GM06990 (cell line): Measurements from ENCODE around the gene ECM1.

Experiments used
- DNase-seq: peaks from one replicate; pipeline ENCODE4 v3.0.0-alpha.2; 2011; ENCODE audit not compliant: insufficient read length; ENCODE audit errors: extremely low read depth
- H3K27me3 ChIP-seq: replicated peaks from 2 replicates; pipeline ENCODE4 v1.6.0; 2011; ENCODE audit warnings: low read length; ENCODE audit not compliant: control insufficient read depth, insufficient read depth
- H3K36me3 ChIP-seq: 2 replicates; pipeline ENCODE4 v1.5.1; 2011; ENCODE audit warnings: low read length; ENCODE audit not compliant: control insufficient read depth, insufficient read depth
- H3K4me3 ChIP-seq: replicated peaks from 2 replicates; pipeline ENCODE4 v1.5.1; 2011; ENCODE audit warnings: low read depth, mild to moderate bottlenecking, control low read depth, low read length
- TF ChIP-seq, protein P1 (sequence below): IDR thresholded peaks from 2 replicates; pipeline ENCODE4 v1.5.1; 2011; ENCODE audit warnings: low read length, control low read depth, mild to moderate bottlenecking, inconsistent platforms; ENCODE audit not compliant: insufficient read depth, poor library complexity, severe bottlenecking

The ECM1 gene

DNA sequence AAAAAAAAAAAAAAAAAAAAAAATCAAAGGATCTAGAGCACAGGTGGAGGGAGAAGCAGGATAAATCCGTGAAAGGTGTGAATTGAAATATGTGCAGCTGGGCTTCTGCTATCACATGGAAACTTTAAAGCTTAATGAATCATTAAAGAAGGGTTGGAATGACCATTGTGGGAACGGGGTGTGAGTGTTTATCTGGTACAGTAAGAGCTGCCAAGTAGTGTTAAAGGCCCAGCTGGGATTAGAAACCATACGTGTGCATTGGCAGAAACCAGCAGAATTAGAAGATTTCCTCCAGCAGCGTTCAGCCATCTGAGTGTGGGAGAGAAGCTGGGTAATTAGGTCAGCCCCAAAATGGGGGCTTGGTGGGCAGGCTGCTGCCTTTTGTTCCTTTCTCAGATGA, 21.1 kb downstream of the ECM1 start:
- H3K4me3 ChIP-seq, result no peak overlapping the region
- DNase-seq, result no peak
- H3K36me3 ChIP-seq, result no peaks in the 10 kb centered on the region
- TF ChIP-seq, protein P1, sequence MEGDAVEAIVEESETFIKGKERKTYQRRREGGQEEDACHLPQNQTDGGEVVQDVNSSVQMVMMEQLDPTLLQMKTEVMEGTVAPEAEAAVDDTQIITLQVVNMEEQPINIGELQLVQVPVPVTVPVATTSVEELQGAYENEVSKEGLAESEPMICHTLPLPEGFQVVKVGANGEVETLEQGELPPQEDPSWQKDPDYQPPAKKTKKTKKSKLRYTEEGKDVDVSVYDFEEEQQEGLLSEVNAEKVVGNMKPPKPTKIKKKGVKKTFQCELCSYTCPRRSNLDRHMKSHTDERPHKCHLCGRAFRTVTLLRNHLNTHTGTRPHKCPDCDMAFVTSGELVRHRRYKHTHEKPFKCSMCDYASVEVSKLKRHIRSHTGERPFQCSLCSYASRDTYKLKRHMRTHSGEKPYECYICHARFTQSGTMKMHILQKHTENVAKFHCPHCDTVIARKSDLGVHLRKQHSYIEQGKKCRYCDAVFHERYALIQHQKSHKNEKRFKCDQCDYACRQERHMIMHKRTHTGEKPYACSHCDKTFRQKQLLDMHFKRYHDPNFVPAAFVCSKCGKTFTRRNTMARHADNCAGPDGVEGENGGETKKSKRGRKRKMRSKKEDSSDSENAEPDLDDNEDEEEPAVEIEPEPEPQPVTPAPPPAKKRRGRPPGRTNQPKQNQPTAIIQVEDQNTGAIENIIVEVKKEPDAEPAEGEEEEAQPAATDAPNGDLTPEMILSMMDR, result no peak
- no peaks in the 10 kb centered on the region for H3K27me3 ChIP-seq

DNA sequence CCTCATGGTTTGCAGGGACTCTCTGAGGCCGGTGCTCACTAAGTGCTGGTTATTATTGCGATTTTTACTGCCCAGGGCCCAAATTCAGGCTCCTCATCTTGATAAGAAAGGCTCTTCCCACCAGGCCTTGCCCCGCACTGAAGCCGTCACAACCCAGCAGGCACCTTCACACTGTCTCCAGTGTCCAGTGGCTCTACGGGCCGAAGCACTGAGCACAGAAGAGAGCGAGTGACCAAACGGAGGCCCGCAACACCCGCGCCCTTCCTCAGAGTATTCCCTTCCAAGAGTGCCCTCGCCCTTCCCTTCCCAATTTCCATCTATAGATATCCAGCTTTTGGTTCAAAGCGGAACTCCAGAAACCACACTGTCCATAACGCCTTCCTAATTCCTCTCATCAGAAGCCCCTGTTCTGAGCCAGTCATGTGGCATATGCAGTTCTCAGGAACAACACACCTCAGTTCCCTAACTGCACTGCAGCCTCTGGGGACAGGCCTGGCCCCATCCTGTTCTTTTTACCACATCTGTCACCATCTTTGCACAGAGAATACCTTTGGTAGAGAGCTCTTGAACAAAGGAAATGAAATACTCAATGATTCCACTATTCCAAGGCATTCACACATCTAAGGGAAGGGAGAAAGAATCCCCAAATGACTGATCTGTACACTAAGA, 22.7 kb downstream of the ECM1 start:
- no peak overlapping the region for H3K4me3 ChIP-seq
- H3K36me3 ChIP-seq, result no peaks in the 10 kb centered on the region
- H3K27me3 ChIP-seq, result no peaks in the 10 kb centered on the region
- TF ChIP-seq, protein P1, result no peak
- DNase-seq, result no peak

DNA sequence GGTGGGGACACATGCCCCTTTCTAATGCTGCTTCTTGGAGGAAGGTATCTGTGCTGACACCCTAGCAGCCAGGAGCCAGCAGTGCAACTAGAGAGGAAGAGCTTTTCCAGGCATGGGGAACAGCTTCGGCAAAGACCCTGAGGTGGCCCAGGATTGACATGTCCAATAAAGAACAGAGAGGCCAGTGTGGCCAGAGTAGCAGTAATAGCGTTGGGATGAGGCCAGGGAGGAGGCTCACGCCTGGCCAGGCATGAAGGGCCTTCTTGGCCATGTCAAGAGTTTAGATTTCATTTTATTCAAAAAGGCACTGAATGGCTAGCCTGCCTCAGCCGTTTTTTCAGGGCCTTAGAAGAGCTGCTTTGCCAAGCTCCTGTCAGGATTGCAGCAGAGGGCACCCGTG, 25.0 kb downstream of the ECM1 start:
- DNase-seq, result no peak
- TF ChIP-seq, protein P1, result no peak
- no peaks in the 10 kb centered on the region for H3K36me3 ChIP-seq
- H3K4me3 ChIP-seq, result no peak overlapping the region
- H3K27me3 ChIP-seq, result no peaks in the 10 kb centered on the region

DNA sequence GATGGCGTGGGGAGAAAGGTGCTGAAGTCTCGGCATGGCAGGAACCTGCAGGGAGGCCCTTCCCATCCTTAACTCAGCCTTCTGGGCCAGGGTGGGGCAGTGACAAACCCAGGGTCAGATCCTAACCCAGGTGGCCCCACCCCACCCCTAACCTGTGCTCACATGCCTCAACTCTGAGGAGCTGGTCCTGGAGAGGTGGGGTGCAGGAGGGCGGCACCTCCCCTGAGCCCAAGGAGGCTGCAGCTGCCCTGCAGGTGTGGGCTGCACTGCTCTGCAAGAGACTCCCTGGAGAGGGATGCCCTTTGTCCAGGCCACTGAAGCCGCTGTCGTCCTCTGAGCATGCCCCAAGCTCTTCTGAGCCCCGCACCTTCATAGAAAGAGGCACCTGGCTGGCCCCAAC, 26.1 kb downstream of the ECM1 start:
- H3K4me3 ChIP-seq, result no peak overlapping the region
- no peaks in the 10 kb centered on the region for H3K27me3 ChIP-seq
- TF ChIP-seq, protein P1, result no peak
- DNase-seq, result no peak
- no peaks in the 10 kb centered on the region for H3K36me3 ChIP-seq

DNA sequence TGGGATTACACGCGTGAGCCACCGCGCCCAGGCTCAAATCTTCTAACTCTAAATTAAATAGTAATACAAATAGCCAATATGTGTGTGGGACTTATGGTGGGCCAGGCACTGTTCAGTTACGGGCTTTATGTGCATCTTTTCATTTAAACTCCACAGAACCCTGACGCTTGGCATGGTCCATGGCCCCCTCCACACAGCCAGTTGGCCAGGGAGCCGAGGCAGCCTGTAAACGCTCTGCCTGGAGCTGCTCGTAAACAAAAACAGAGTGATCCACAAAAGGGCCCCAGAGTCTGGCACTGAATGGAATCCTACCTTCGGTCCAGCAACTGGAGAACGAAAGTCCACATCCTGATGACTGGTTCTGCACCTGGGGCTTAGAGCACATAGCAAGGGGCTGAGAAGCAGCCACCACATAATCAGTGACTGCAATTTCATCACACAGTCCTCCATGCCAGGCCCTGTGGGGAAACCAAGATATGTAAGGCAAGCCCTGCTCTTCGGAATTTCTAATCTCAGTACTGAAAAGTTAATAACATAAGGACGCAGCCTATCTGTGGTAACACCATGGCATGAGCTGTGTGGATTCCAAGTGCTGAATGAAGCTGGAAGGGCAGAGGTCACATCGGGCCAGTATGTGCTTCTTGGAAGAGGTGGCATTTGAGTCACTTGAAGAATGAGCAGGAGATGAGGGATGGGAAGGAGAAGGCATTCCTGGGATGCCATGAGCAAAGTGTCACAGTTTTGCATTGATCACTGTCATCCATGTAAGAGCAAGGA, 27.8 kb downstream of the ECM1 start:
- Histone ChIP-seq H3K36me3 (no peaks in the 10 kb centered on the region), H3K27me3 (no peaks in the 10 kb centered on the region), H3K4me3 (no peak overlapping the region)
- TF ChIP-seq, protein P1, result no peak
- DNase-seq, result no peak
